ENCODE results near the gene LSR. TPM values are rescaled to one million over a fixed set of nuclear protein-coding genes. Genes with fewer than 3 reads are reported as not detected.

The LSR gene
- total RNA-seq, 4 donors from 2014 or later = 36.0 to 113 (median 79.4) TPM

DNA sequence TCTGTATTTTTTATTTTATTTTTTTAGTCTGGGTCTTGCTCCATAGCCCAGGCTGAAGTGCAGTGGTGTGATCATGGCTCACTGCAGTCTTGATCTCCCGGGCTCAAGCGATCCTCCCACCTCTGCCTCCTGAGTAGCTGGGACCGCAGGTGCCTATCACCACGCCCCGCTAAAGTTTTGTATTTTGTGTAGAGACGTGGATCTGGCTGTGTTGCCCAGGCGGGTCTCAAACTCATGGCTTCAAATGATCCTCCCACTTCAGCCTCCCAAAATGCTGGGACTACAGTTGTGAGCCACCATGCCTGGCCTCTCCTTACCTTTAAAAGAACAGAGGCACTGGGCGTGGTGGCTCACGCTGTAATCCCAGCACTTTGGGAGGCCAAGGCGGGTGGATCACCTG is 38.9 kb downstream of the LSR start:
- 81 to 88% methylated on average over 5 to 7 of the region's 10 CpGs for WGBS, 2 donors
- DNase-seq = no peak
- intact Hi-C loops (cut with DNase I) = no loop called here

DNA sequence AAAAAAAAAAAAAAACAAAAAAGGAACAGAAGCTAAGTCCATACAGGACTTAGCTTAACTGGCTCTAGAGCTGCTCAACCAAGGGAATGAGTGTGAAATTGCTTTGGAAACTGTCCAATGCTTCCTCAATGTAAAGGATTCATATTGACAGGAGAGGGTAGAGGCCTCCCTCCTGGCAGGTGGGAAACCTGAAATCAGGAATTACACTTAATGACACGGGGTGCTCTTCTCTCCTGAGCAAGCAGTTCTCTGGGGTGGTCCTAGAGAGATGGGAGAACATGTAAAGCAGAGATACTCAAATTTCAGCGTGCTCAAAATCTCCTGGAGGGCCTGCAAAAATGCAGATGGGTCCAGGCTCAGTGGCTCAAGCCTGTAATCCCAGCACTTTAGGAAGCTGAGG is 39.5 kb downstream of the LSR start:
- H3K27me3 ChIP-seq = peaks cover 0 to 75% (median 2%) of the 10 kb centered on the region in 4 donors
- DNase-seq = no peak
- no peak overlapping the region for H3K27ac ChIP-seq
- H3K4me1 ChIP-seq = peaks cover 0 to 2% (median 0%) of the 10 kb centered on the region in 3 donors
- H3K9me3 ChIP-seq = no peaks in the 10 kb centered on the region
- no peaks in the 10 kb centered on the region for H3K36me3 ChIP-seq
- no peak overlapping the region for H3K4me3 ChIP-seq
- intact Hi-C loops (cut with DNase I) = no loop called here
- WGBS, 2 donors = 52 to 55% methylated on average over 2 of the region's 2 CpGs
- TF ChIP-seq POLR2A (IDR thresholded peaks at IDR 0.05) = no peak
- TF ChIP-seq, protein P1, sequence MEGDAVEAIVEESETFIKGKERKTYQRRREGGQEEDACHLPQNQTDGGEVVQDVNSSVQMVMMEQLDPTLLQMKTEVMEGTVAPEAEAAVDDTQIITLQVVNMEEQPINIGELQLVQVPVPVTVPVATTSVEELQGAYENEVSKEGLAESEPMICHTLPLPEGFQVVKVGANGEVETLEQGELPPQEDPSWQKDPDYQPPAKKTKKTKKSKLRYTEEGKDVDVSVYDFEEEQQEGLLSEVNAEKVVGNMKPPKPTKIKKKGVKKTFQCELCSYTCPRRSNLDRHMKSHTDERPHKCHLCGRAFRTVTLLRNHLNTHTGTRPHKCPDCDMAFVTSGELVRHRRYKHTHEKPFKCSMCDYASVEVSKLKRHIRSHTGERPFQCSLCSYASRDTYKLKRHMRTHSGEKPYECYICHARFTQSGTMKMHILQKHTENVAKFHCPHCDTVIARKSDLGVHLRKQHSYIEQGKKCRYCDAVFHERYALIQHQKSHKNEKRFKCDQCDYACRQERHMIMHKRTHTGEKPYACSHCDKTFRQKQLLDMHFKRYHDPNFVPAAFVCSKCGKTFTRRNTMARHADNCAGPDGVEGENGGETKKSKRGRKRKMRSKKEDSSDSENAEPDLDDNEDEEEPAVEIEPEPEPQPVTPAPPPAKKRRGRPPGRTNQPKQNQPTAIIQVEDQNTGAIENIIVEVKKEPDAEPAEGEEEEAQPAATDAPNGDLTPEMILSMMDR (IDR thresholded peaks at IDR 0.05) = no peak

More for the DNA sequence above, 38.9 kb downstream of the LSR start:
- TF ChIP-seq, protein P1 (IDR thresholded peaks at IDR 0.05) = no peak
- TF ChIP-seq POLR2A (IDR thresholded peaks at IDR 0.05) = no peak
- Histone ChIP-seq H3K4me3 (no peak overlapping the region), H3K27ac (no peak overlapping the region), H3K9me3 (no peaks in the 10 kb centered on the region), H3K27me3 (peaks cover 0 to 75% (median 2%) of the 10 kb centered on the region in 4 donors), H3K36me3 (no peaks in the 10 kb centered on the region), H3K4me1 (peaks cover 0 to 1% (median 0%) of the 10 kb centered on the region in 3 donors)

DNA sequence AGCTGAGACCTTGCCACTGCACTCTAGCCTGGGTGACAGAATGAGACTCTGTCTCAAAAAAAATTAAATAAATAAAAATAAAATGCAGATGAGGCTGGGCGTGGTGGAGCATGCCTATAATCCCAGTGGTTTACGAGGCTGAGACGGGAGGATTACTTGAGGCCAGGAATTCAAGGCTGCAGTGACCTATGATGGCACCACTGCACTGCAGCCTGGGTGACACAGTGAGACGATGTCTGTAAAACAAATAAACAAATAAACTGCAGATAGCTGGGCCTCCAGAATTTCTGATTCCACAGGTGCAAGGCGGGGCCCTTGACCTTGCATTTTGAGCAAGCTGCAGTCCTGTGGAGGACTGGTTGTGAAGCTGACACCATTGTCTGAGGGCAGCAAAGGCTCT is 40.1 kb downstream of the LSR start:
- Histone ChIP-seq H3K4me3 (no peak overlapping the region), H3K27ac (no peak overlapping the region), H3K4me1 (peaks cover 0 to 6% (median 0%) of the 10 kb centered on the region in 3 donors), H3K27me3 (peaks cover 0 to 75% (median 2%) of the 10 kb centered on the region in 4 donors), H3K9me3 (no peaks in the 10 kb centered on the region), H3K36me3 (no peaks in the 10 kb centered on the region)
- WGBS, 2 donors = 44 to 60% methylated on average over 5 of the region's 5 CpGs
- TF ChIP-seq POLR2A (IDR thresholded peaks at IDR 0.05) = no peak
- intact Hi-C loops (cut with DNase I) = no loop called here
- DNase-seq = no peak

DNA sequence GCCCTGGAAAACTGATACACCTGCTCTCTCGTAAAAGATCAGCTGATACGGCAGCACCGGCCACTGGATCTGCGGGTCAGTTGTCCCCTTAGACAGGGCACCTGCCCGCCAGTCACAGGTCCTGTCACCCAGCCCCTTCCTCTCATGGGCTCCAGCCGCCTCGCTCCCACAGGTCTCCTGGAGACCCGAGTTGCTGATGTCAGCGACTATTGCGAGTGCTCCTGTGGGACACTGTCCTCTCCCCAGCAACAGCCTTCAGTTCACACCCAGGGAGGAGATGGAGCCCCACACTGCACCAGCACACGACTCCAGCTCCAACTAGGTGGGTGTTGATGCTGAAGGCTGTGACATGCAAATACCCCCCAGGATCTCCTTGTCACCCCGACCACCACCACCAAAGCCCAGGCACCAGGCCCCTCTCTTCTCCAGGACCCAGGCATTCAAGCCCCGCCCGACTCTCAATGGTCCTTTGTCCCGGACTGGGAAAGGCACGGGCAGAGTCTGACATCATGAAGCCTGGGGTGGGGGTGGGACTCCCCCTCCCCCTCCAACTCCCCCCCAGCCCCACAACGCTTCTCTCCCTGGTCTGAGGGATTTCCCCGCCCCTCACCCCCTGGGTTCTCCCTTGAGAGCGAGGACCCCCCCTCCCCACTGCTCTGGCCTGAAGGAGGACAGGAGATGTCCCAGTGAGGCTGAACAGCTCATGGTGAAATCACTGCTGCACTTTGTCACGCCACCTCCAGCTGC is 41.8 kb downstream of the LSR start:
- WGBS, 2 donors = 73 to 78% methylated on average over 3 to 14 of the region's 20 CpGs
- peaks cover 0 to 79% (median 2%) of the 10 kb centered on the region in 4 donors for H3K27me3 ChIP-seq
- H3K9me3 ChIP-seq = no peaks in the 10 kb centered on the region
- no peak for TF ChIP-seq POLR2A (IDR thresholded peaks at IDR 0.05)
- TF ChIP-seq, protein P1 (IDR thresholded peaks at IDR 0.05) = no peak
- no peak overlapping the region for H3K4me3 ChIP-seq
- no peak overlapping the region for H3K27ac ChIP-seq
- no peak for DNase-seq
- H3K36me3 ChIP-seq = no peaks in the 10 kb centered on the region
- H3K4me1 ChIP-seq = peaks cover 0 to 6% (median 0%) of the 10 kb centered on the region in 3 donors
- intact Hi-C loops (cut with DNase I) = no loop called here

DNA sequence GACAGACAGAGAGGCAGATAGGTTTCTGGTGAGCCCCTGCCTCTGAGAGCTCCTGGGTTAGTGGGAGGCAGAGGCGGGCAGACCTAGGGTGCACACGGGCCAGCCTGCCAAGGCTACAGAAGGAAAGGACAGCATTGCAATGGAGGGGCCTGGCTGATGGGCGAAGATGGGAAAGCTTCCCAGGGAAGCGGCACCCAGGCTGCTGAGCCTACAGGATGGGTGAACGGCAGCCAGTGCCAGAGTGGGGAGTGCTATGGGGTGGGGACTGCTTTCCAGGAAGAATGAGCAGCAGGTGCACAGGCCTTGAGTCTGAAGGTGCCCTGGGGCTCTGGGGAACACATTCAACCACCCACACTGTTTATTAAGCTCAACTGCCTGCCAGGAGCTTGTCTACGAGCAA is 42.5 kb downstream of the LSR start:
- no peak for DNase-seq
- intact Hi-C loops (cut with DNase I) = no loop called here
- peaks cover 0 to 6% (median 0%) of the 10 kb centered on the region in 3 donors for H3K4me1 ChIP-seq
- H3K36me3 ChIP-seq = no peaks in the 10 kb centered on the region
- H3K27ac ChIP-seq = no peak overlapping the region
- WGBS, 2 donors = 44 to 50% methylated on average over 4 to 6 of the region's 6 CpGs
- TF ChIP-seq POLR2A (IDR thresholded peaks at IDR 0.05) = no peak
- TF ChIP-seq, protein P1 (IDR thresholded peaks at IDR 0.05) = no peak
- H3K9me3 ChIP-seq = no peaks in the 10 kb centered on the region
- peaks cover 0 to 86% (median 2%) of the 10 kb centered on the region in 4 donors for H3K27me3 ChIP-seq
- H3K4me3 ChIP-seq = no peak overlapping the region
